HepG2 (cell line): ENCODE measurements around the gene P4HTM. TPM values are rescaled to one million over a fixed set of nuclear protein-coding genes. Genes with fewer than 3 reads are reported as not detected.

ENCODE experiments used
- ATAC-seq: fragments of 200-7000 bp; cut with Tn5 transposase; 3 replicates; pipeline ENCODE4 v1.9.1; 2020; ENCODE audit warnings: mild to moderate bottlenecking, moderate library complexity
- BruUV-seq: library from RNA; stranded (reverse); fragments of 400-500 nt; replicated peaks from 2 replicates; lab custom pipeline; 2021; lab: Mats Ljungman, UMichigan
- CTCF ChIA-PET: fragments of 300-600 bp; formaldehyde crosslinking; extraction: SDS; loops from one replicate; lab custom pipeline; 2021; ENCODE audit warnings: low total read pairs, inconsistent platforms, low intra/inter-chr PET ratio; lab: Yijun Ruan, JAX
- POLR2A ChIA-PET: fragments of 350-600 bp; sonication (Branson Sonifier 250); formaldehyde crosslinking; loops from one replicate; lab custom pipeline; 2020; ENCODE audit warnings: antibody characterized with exemption, inconsistent platforms; lab: Yijun Ruan, JAX
- DNase-seq: peaks from one replicate; pipeline ENCODE4 v3.0.0-alpha.2; 2015; ENCODE audit warnings: low spot score
- FAIRE-seq: peaks from 3 replicates; lab custom pipeline; 2011; peaks lifted over from hg19 to GRCh38; lab: Jason Lieb, UNC
- H2AFZ ChIP-seq: one replicate; pipeline ENCODE4 v1.6.1; 2011; ENCODE audit warnings: low read length, inconsistent platforms
- H3K27ac ChIP-seq: fragments of 300-600 bp; 3 replicates; pipeline ENCODE4 v1.8.0; 2011; ENCODE audit warnings: mixed run types, mild to moderate bottlenecking, mixed read lengths, low read length, inconsistent platforms; ENCODE audit not compliant: insufficient read depth; ENCODE audit errors: extremely low read length
- H3K27me3 ChIP-seq, 2 experiments: fragments of 200-600 bp in 1 of 2; 2 replicates in 1 of 2; 3 replicates in 1 of 2; pipeline versions ENCODE4 v1.6.0 to v1.8.0; 2011; ENCODE audit warnings: low read length in 2 of 2, mild to moderate bottlenecking in 2 of 2, moderate library complexity in 2 of 2, inconsistent platforms in 1 of 2; ENCODE audit not compliant: insufficient read depth in 2 of 2, control insufficient read depth in 1 of 2
- H3K36me3 ChIP-seq, 2 experiments: fragments of 200-600 bp in 1 of 2; replicated peaks in 1 of 2; 2 replicates in 1 of 2; 3 replicates in 1 of 2; pipeline versions ENCODE4 v1.5.1 to v1.8.0; 2011; ENCODE audit warnings: low read length in 2 of 2, inconsistent platforms in 1 of 2; ENCODE audit not compliant: insufficient read depth in 2 of 2, control insufficient read depth in 1 of 2
- H3K4me1 ChIP-seq: 2 replicates; pipeline ENCODE4 v1.5.1; 2012; ENCODE audit warnings: low read length, inconsistent platforms; ENCODE audit not compliant: insufficient read depth
- H3K4me2 ChIP-seq: 2 replicates; pipeline ENCODE4 v1.6.0; 2011; ENCODE audit warnings: low read depth, low read length, inconsistent platforms
- H3K4me3 ChIP-seq, 3 experiments: fragments of 200-600 bp in 1 of 3; sonication (generic), shearing (Covaris generic) in 1 of 3; replicated peaks in 1 of 3; 2 replicates each; pipeline ENCODE4 v1.5.1; 2011 to 2016; ENCODE audit warnings: low read length in 3 of 3, inconsistent platforms in 2 of 3, low read depth in 2 of 3, mild to moderate bottlenecking in 2 of 3, control low read depth in 1 of 3, mixed read lengths in 1 of 3; ENCODE audit not compliant: insufficient read depth in 1 of 3
- H3K79me2 ChIP-seq: one replicate; pipeline ENCODE4 v1.6.1; 2011; ENCODE audit warnings: low read length, inconsistent platforms; ENCODE audit not compliant: insufficient read depth
- H3K9ac ChIP-seq: 2 replicates; pipeline ENCODE4 v1.6.0; 2011; ENCODE audit warnings: mild to moderate bottlenecking, low read depth, low read length, inconsistent platforms; ENCODE audit not compliant: insufficient read depth
- H3K9me3 ChIP-seq: 2 replicates; pipeline ENCODE4 v1.5.1; 2012; ENCODE audit warnings: mild to moderate bottlenecking, low read length
- H4K20me1 ChIP-seq: 2 replicates; pipeline ENCODE4 v1.6.0; 2011; ENCODE audit warnings: inconsistent platforms, mild to moderate bottlenecking, low read length, moderate library complexity; ENCODE audit not compliant: insufficient read depth
- BCL6 ChIP-seq: IDR thresholded peaks from 2 replicates; pipeline ENCODE4 v1.6.1; 2016; ENCODE audit warnings: missing genetic modification reagents, missing compliant biosample characterization
- CREB1 ChIP-seq, 2 experiments: fragments of 450-650 bp in 1 of 2; IDR thresholded peaks; 2 replicates each; pipeline ENCODE4 v1.6.1; 2016 to 2017; ENCODE audit warnings: control low read depth in 1 of 2, mild to moderate bottlenecking in 1 of 2, missing compliant biosample characterization in 1 of 2, missing genetic modification characterization in 1 of 2
- DR1 ChIP-seq: sonication (generic); formaldehyde crosslinking; IDR thresholded peaks from 2 replicates; pipeline ENCODE4 v1.8.0; 2021; ENCODE audit warnings: mild to moderate bottlenecking, missing genetic modification reagents, inconsistent platforms
- GABPA ChIP-seq, 2 experiments: IDR thresholded peaks; 2 replicates each; pipeline ENCODE4 v1.6.1; 2011 to 2016; ENCODE audit warnings: low read depth in 2 of 2, low read length in 1 of 2, missing biosample characterization in 1 of 2, missing genetic modification characterization in 1 of 2
- PPARG ChIP-seq: conservative IDR thresholded peaks from 2 replicates; pipeline ENCODE4 v1.6.1; 2016; ENCODE audit warnings: missing biosample characterization, missing genetic modification reagents
- SIX1 ChIP-seq: sonication (generic); formaldehyde crosslinking; IDR thresholded peaks from 2 replicates; pipeline ENCODE4 v1.4.0; 2020; ENCODE audit warnings: missing genetic modification reagents, borderline replicate concordance
- U2AF1 ChIP-seq: fragments of 200-400 bp; formaldehyde crosslinking; optimal IDR thresholded peaks from 2 replicates; pipeline ENCODE3; 2017; ENCODE audit warnings: mild to moderate bottlenecking, low read depth, low read length
- ZNF839 ChIP-seq: sonication (generic); formaldehyde crosslinking; IDR thresholded peaks from 2 replicates; pipeline ENCODE4 v1.4.0; 2020; ENCODE audit warnings: missing genetic modification reagents, mild to moderate bottlenecking, borderline replicate concordance
- WGBS: methylation state at CpG from one replicate; pipeline ENCODE4 v1.1.6; 2017; ENCODE audit warnings: low lambda C conversion rate; 5-methylcytosine and 5-hydroxymethylcytosine counted together
- in situ Hi-C: cut with HindIII; loops from 2 replicates; pipeline ENCODE4 v1.10.0; 2017; ENCODE audit warnings: low pct_unique_long_range_greater_than_20kb; ENCODE audit not compliant: extremely low pct_ligation_motif_present
- intact Hi-C: fragments of 100-400 bp; cut with micrococcal nuclease; formaldehyde crosslinking; loops from one replicate; pipeline ENCODE4 v1.10.0; 2022; ENCODE audit not compliant: unreplicated experiment
- polyA plus RNA-seq, 8 experiments: library from polyadenylated mRNA; depleted of rRNA in 3 of 8; stranded (reverse) in 7 of 8; unstranded in 1 of 8; fragments of >200 nt; fragmentation: Illumina TruSeq in 4 of 8; extraction: Trizol in 4 of 8; gene quantifications; 2 replicates each; pipeline versions ENCODE4 v1.2.1 to v1.2.3, GENCODE V29; 2011 to 2016; ENCODE audit warnings: low read depth in 4 of 8, missing spikeins in 1 of 8, mixed read lengths in 1 of 8; ENCODE audit not compliant: insufficient read depth in 1 of 8
- total RNA-seq, 5 experiments: library from RNA; depleted of rRNA; stranded (reverse); fragments of >200 nt; fragmentation: Illumina TruSeq; extraction: Trizol; gene quantifications; 2 replicates each; pipeline ENCODE4 v1.2.3, GENCODE V29; 2016; ENCODE audit warnings: low read depth in 1 of 5
- TF ChIP-seq, protein P1 (sequence below): sonication (generic); formaldehyde crosslinking; IDR thresholded peaks from 2 replicates; pipeline ENCODE4 v1.4.0; 2020; ENCODE audit warnings: missing genetic modification reagents
- TF ChIP-seq, protein P2 (sequence below): sonication (generic); formaldehyde crosslinking; IDR thresholded peaks from 2 replicates; pipeline ENCODE4 v1.5.1; 2020; ENCODE audit warnings: missing genetic modification reagents, mild to moderate bottlenecking, borderline replicate concordance
- TF ChIP-seq, protein P3 (sequence below): sonication (generic); formaldehyde crosslinking; conservative IDR thresholded peaks from 2 replicates; pipeline ENCODE4 v1.8.0; 2022; ENCODE audit warnings: missing genetic modification reagents

The P4HTM gene
- total and polyA plus RNA-seq, 2 of the 13 experiments (the other 11 are each of a cell fraction or from before 2014, with no cell fraction given) = 0.01 TPM; not detected in 1

DNA sequence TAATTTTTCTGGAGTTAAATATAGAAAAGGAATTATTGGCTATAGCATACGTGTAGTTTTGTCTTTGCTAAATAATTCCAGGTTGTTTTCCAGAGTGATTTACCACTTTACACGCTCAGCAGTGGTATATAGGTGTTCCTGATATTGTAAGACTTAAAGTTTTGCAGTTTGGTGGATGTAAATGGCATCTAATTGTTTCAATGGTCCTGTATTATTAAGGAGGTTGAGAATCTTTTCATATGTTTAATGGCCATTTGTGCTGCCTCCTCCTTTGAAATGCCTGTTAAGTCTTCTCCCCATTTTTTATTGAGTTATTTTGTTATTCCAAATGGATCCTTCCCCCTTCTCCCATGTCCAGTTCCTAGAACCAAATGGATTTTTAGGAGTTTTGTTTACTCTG lies 26.4 kb upstream of the P4HTM start:
- ChIA-PET CTCF (no interaction called here), POLR2A (no interaction called here)
- Histone ChIP-seq H3K36me3 (peaks cover 15 to 58% of the 10 kb centered on the region in 2 experiments), H3K79me2 (peaks cover 5% of the 10 kb centered on the region), H3K27ac (no peak overlapping the region), H3K4me3 (no peak overlapping the region), H3K9ac (no peak overlapping the region)
- DNase-seq = no peak
- WGBS = 95% methylated on average over 2 of the region's 2 CpGs
- FAIRE-seq = no peak
- in situ Hi-C loops = no loop called here
- no TSS peak for BruUV-seq
- TF ChIP-seq DR1 (CRISPR knock-in tag) (no peak), BCL6 (no peak), PPARG (CRISPR knock-in tag) (no peak), CREB1 (IDR thresholded peaks at IDR 0.05) (no peak), CREB1 (CRISPR knock-in tag; IDR thresholded peaks at IDR 0.05) (no peak), GABPA (IDR thresholded peaks at IDR 0.05; ENCODE audit: low read depth, low read length) (no peak), GABPA (CRISPR knock-in tag; IDR thresholded peaks at IDR 0.05; ENCODE audit: low read depth) (no peak), SIX1 (no peak), ZNF839 (CRISPR knock-in tag) (no peak), U2AF1 (no peak)
- TF ChIP-seq, protein P1, sequence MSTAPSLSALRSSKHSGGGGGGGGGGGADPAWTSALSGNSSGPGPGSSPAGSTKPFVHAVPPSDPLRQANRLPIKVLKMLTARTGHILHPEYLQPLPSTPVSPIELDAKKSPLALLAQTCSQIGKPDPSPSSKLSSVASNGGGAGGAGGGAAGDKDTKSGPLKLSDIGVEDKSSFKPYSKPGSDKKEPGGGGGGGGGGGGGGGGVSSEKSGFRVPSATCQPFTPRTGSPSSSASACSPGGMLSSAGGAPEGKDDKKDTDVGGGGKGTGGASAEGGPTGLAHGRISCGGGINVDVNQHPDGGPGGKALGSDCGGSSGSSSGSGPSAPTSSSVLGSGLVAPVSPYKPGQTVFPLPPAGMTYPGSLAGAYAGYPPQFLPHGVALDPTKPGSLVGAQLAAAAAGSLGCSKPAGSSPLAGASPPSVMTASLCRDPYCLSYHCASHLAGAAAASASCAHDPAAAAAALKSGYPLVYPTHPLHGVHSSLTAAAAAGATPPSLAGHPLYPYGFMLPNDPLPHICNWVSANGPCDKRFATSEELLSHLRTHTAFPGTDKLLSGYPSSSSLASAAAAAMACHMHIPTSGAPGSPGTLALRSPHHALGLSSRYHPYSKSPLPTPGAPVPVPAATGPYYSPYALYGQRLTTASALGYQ (CRISPR knock-in tag) = no peak
- TF ChIP-seq, protein P2, sequence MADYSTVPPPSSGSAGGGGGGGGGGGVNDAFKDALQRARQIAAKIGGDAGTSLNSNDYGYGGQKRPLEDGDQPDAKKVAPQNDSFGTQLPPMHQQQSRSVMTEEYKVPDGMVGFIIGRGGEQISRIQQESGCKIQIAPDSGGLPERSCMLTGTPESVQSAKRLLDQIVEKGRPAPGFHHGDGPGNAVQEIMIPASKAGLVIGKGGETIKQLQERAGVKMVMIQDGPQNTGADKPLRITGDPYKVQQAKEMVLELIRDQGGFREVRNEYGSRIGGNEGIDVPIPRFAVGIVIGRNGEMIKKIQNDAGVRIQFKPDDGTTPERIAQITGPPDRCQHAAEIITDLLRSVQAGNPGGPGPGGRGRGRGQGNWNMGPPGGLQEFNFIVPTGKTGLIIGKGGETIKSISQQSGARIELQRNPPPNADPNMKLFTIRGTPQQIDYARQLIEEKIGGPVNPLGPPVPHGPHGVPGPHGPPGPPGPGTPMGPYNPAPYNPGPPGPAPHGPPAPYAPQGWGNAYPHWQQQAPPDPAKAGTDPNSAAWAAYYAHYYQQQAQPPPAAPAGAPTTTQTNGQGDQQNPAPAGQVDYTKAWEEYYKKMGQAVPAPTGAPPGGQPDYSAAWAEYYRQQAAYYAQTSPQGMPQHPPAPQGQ (CRISPR knock-in tag) = no peak
- TF ChIP-seq, protein P3, sequence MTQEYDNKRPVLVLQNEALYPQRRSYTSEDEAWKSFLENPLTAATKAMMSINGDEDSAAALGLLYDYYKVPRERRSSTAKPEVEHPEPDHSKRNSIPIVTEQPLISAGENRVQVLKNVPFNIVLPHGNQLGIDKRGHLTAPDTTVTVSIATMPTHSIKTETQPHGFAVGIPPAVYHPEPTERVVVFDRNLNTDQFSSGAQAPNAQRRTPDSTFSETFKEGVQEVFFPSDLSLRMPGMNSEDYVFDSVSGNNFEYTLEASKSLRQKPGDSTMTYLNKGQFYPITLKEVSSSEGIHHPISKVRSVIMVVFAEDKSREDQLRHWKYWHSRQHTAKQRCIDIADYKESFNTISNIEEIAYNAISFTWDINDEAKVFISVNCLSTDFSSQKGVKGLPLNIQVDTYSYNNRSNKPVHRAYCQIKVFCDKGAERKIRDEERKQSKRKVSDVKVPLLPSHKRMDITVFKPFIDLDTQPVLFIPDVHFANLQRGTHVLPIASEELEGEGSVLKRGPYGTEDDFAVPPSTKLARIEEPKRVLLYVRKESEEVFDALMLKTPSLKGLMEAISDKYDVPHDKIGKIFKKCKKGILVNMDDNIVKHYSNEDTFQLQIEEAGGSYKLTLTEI = no peak
- TF ChIP-seq, all 625 proteins: peak for 0
- no peaks in the 10 kb centered on the region for H3K27me3 ChIP-seq
- H3K4me1 ChIP-seq = no peaks in the 10 kb centered on the region
- H4K20me1 ChIP-seq = no peaks in the 10 kb centered on the region
- no peaks in the 10 kb centered on the region for H3K9me3 ChIP-seq
- no peak overlapping the region for H2AFZ ChIP-seq
- no peak overlapping the region for H3K4me2 ChIP-seq
- intact Hi-C loops = no loop called here
- no peak for ATAC-seq
